WTC11 (cell line): ENCODE results near the gene KAT2B. TPM values are rescaled to one million over a fixed set of nuclear protein-coding genes. Genes with fewer than 3 reads are reported as not detected.
"Not testable (repeated sequence)": the region's sequence is repeated elsewhere in the genome, so short reads cannot be mapped to it uniquely, and the experiment has no call there.

Source experiments
- ATAC-seq: fragments of 200-7000 bp; cut with Tn5 transposase; 2 replicates; pipeline ENCODE4 v1.10.0; 2021; ENCODE audit warnings: mild to moderate bottlenecking, moderate library complexity
- CTCF ChIA-PET: fragments of 300-600 bp; sonication (Branson Sonifier 250); formaldehyde crosslinking; loops from one replicate; lab custom pipeline; 2021; ENCODE audit warnings: antibody characterized with exemption; lab: Charles Lee
- POLR2A ChIA-PET: fragments of 350-600 bp; sonication (Branson Sonifier 250); formaldehyde crosslinking; loops from one replicate; lab custom pipeline; 2021; ENCODE audit warnings: antibody characterized with exemption; lab: Charles Lee
- DNase-seq: peaks from one replicate; pipeline ENCODE4 v3.0.0; 2021; ENCODE audit warnings: low spot score
- H3K27ac Mint-ChIP-seq: 2 replicates; pipeline ENCODE4 v1.8.0; 2021; ENCODE audit warnings: mixed read lengths
- H3K27me3 Mint-ChIP-seq: 2 replicates; pipeline ENCODE4 v1.8.0; 2021; ENCODE audit warnings: low read depth, mild to moderate bottlenecking, moderate library complexity, mixed read lengths
- H3K36me3 Mint-ChIP-seq: 2 replicates; pipeline ENCODE4 v1.8.0; 2021; ENCODE audit warnings: mixed read lengths
- H3K4me1 Mint-ChIP-seq: 2 replicates; pipeline ENCODE4 v1.8.0; 2022; ENCODE audit warnings: mixed read lengths
- H3K4me3 Mint-ChIP-seq: 2 replicates; pipeline ENCODE4 v1.8.0; 2021; ENCODE audit warnings: mild to moderate bottlenecking, moderate library complexity, mixed read lengths
- H3K9me3 Mint-ChIP-seq: 2 replicates; pipeline ENCODE4 v1.8.0; 2021; ENCODE audit warnings: mixed read lengths
- ATF1 ChIP-seq: sonication (generic); formaldehyde crosslinking; IDR thresholded peaks from 2 replicates; pipeline ENCODE4 v1.8.1; 2023; ENCODE audit warnings: mild to moderate bottlenecking, moderate library complexity, missing genetic modification reagents
- CBFB ChIP-seq: sonication (generic); formaldehyde crosslinking; IDR thresholded peaks from 2 replicates; pipeline ENCODE4 v1.8.1; 2022; ENCODE audit warnings: mild to moderate bottlenecking, low read depth, missing genetic modification reagents
- GABPB1 ChIP-seq: sonication (generic); formaldehyde crosslinking; IDR thresholded peaks from 2 replicates; pipeline ENCODE4 v1.8.1; 2023; ENCODE audit warnings: mild to moderate bottlenecking, missing genetic modification reagents
- JUN ChIP-seq: sonication (generic); formaldehyde crosslinking; IDR thresholded peaks from 2 replicates; pipeline ENCODE4 v1.8.0; 2023; ENCODE audit warnings: mild to moderate bottlenecking, missing genetic modification reagents
- MXD4 ChIP-seq: fragments of 250-450 bp; sonication (Bioruptor Pico); IDR thresholded peaks from 2 replicates; pipeline ENCODE4 v1.8.0; 2021; ENCODE audit warnings: mild to moderate bottlenecking, moderate library complexity, borderline replicate concordance
- MYBL2 ChIP-seq: sonication (generic); formaldehyde crosslinking; IDR thresholded peaks from 2 replicates; pipeline ENCODE4 v1.8.1; 2023; ENCODE audit warnings: mild to moderate bottlenecking, moderate library complexity, missing genetic modification reagents
- NFE2L1 ChIP-seq: sonication (generic); formaldehyde crosslinking; IDR thresholded peaks from 2 replicates; pipeline ENCODE4 v1.8.1; 2023; ENCODE audit warnings: missing genetic modification reagents
- PRRX2 ChIP-seq: fragments of 250-450 bp; sonication (Bioruptor Pico); IDR thresholded peaks from 2 replicates; pipeline ENCODE4 v1.8.0; 2021; ENCODE audit warnings: mild to moderate bottlenecking
- SOX15 ChIP-seq: fragments of 250-450 bp; sonication (Bioruptor Pico); IDR thresholded peaks from 2 replicates; pipeline ENCODE4 v1.9.0; 2021; ENCODE audit warnings: mild to moderate bottlenecking
- SP1 ChIP-seq: sonication (generic); formaldehyde crosslinking; conservative IDR thresholded peaks from 2 replicates; pipeline ENCODE4 v1.8.1; 2022; ENCODE audit warnings: missing genetic modification reagents
- TEAD1 ChIP-seq: sonication (generic); formaldehyde crosslinking; IDR thresholded peaks from 2 replicates; pipeline ENCODE4 v1.8.0; 2022; ENCODE audit warnings: mild to moderate bottlenecking, missing genetic modification reagents
- TEAD4 ChIP-seq: sonication (generic); formaldehyde crosslinking; IDR thresholded peaks from 2 replicates; pipeline ENCODE4 v1.8.0; 2022; ENCODE audit warnings: mild to moderate bottlenecking, missing genetic modification reagents
- ZNF121 ChIP-seq: sonication (generic); formaldehyde crosslinking; IDR thresholded peaks from 2 replicates; pipeline ENCODE4 v1.8.0; 2023; ENCODE audit warnings: missing genetic modification reagents
- ZNF263 ChIP-seq: sonication (generic); formaldehyde crosslinking; IDR thresholded peaks from 2 replicates; pipeline ENCODE4 v1.8.1; 2022; ENCODE audit warnings: low read depth, mild to moderate bottlenecking, moderate library complexity, missing genetic modification reagents
- ZNF423 ChIP-seq: fragments of 250-450 bp; sonication (Bioruptor Pico); IDR thresholded peaks from 2 replicates; pipeline ENCODE4 v2.1.2; 2022; ENCODE audit warnings: mild to moderate bottlenecking, moderate library complexity
- total RNA-seq: library from RNA; stranded (reverse); gene quantifications from 3 replicates; pipeline ENCODE4 v1.2.3, GENCODE V29; 2021
- TF ChIP-seq, protein P1 (sequence below): sonication (generic); formaldehyde crosslinking; IDR thresholded peaks from 2 replicates; pipeline ENCODE4 v1.8.0; 2023; ENCODE audit warnings: mild to moderate bottlenecking, missing genetic modification reagents
- TF ChIP-seq, protein P2 (sequence below): sonication (generic); formaldehyde crosslinking; IDR thresholded peaks from 2 replicates; pipeline ENCODE4 v1.8.1; 2023; ENCODE audit warnings: mild to moderate bottlenecking, missing genetic modification reagents, moderate library complexity
- TF ChIP-seq, protein P3 (sequence below): fragments of 250-450 bp; sonication (Bioruptor Pico); IDR thresholded peaks from 2 replicates; pipeline ENCODE4 v1.9.0; 2021; ENCODE audit warnings: moderate library complexity, mild to moderate bottlenecking, inconsistent platforms, borderline replicate concordance
- TF ChIP-seq, protein P4 (sequence below): fragments of 250-450 bp; sonication (Bioruptor Pico); IDR thresholded peaks from 2 replicates; pipeline ENCODE4 v1.9.0; 2021; ENCODE audit warnings: mild to moderate bottlenecking
- TF ChIP-seq, protein P5 (sequence below): fragments of 250-450 bp; sonication (Bioruptor Pico); IDR thresholded peaks from 2 replicates; pipeline ENCODE4 v2.1.2; 2022; ENCODE audit warnings: mild to moderate bottlenecking, moderate library complexity

Gene KAT2B
- total RNA-seq, 1 experiment from 2014 or later = 2.7 TPM

DNA sequence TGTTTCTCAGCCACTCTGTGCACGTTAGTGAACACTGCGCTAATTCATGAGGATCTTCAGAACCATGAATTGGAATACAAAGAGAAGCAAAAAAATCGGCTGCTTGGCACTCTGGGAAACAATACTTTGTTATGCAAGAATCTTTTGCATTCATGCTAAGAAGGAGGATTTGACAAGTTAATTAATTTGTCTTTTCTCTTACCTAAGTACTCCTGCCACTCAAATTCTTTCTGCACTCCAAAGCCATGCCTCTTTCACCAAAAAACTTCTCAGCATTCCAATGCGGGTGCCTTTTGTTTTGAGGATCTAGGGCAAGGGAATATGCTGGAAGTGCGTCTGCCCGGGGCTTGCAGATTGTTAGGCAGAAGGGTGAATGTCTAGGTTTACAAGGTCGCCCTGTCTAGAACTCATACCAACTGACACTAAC lies 11.3 kb upstream of the KAT2B start (continued):
- TF ChIP-seq, protein P1, sequence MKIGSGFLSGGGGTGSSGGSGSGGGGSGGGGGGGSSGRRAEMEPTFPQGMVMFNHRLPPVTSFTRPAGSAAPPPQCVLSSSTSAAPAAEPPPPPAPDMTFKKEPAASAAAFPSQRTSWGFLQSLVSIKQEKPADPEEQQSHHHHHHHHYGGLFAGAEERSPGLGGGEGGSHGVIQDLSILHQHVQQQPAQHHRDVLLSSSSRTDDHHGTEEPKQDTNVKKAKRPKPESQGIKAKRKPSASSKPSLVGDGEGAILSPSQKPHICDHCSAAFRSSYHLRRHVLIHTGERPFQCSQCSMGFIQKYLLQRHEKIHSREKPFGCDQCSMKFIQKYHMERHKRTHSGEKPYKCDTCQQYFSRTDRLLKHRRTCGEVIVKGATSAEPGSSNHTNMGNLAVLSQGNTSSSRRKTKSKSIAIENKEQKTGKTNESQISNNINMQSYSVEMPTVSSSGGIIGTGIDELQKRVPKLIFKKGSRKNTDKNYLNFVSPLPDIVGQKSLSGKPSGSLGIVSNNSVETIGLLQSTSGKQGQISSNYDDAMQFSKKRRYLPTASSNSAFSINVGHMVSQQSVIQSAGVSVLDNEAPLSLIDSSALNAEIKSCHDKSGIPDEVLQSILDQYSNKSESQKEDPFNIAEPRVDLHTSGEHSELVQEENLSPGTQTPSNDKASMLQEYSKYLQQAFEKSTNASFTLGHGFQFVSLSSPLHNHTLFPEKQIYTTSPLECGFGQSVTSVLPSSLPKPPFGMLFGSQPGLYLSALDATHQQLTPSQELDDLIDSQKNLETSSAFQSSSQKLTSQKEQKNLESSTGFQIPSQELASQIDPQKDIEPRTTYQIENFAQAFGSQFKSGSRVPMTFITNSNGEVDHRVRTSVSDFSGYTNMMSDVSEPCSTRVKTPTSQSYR (CRISPR knock-in tag) = no peak
- TF ChIP-seq ZNF423 = no peak

DNA sequence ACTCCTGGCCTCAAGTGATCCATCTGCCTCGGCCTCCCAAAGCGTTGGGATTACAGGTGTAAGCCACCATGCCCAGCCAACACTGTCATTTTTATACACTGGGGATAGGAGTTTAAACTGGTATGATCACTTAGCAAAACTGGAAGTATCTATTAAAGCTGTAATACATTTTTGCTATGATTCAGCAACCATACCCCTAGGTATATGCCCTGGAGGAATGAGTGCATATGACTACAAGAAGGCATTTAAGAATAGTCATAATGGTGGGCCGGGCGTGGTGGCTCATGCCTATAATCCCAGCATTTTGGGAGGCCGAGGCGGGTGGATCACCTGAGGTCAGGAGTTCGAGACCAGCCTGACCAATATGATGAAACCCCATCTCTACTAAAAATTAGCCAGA lies 8.3 kb upstream of the KAT2B start:
- POLR2A ChIA-PET, CTCF ChIA-PET, ATAC-seq, H3K4me1 Mint-ChIP-seq, H3K4me3 Mint-ChIP-seq, H3K27ac Mint-ChIP-seq, DNase-seq, H3K36me3 Mint-ChIP-seq, H3K27me3 Mint-ChIP-seq, H3K9me3 Mint-ChIP-seq: not testable (repeated sequence)

DNA sequence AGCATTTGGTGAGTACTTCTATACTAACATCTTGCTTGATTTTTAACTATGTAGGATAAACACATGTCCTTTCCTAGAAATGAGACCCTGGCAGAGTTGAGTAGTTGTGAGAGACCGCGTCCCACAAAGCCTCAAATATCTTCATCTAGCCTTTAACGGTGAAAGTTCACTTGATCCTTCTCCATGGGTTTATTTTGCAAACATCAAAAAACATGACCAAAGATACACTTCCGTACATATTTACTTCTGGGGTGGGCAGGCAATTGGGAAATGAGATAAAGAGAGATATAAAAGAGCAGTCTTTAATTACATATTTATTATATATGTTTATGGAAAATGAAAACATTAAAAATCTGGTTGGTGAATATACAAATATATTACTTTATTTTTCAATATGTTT lies 5.2 kb upstream of the KAT2B start:
- ChIA-PET POLR2A (no interaction called here), CTCF (no interaction called here)
- Mint-ChIP-seq H3K4me1 (peaks cover 10% of the 10 kb centered on the region), H3K27me3 (peaks cover 13% of the 10 kb centered on the region), H3K36me3 (no peaks in the 10 kb centered on the region), H3K27ac (no peak overlapping the region), H3K4me3 (no peak overlapping the region), H3K9me3 (no peaks in the 10 kb centered on the region)
- TF ChIP-seq ZNF263 (CRISPR knock-in tag) (no peak), CBFB (no peak), NFE2L1 (CRISPR knock-in tag) (no peak), TEAD1 (CRISPR knock-in tag) (no peak), JUN (CRISPR knock-in tag) (no peak), SP1 (CRISPR knock-in tag) (no peak), GABPB1 (CRISPR knock-in tag) (no peak), ZNF121 (CRISPR knock-in tag) (no peak), ZNF423 (no peak), PRRX2 (CRISPR knock-in tag) (no peak), MXD4 (CRISPR knock-in tag) (no peak), TEAD4 (CRISPR knock-in tag) (no peak), ATF1 (no peak), SOX15 (CRISPR knock-in tag) (no peak), MYBL2 (CRISPR knock-in tag) (no peak)
- TF ChIP-seq, protein P2, sequence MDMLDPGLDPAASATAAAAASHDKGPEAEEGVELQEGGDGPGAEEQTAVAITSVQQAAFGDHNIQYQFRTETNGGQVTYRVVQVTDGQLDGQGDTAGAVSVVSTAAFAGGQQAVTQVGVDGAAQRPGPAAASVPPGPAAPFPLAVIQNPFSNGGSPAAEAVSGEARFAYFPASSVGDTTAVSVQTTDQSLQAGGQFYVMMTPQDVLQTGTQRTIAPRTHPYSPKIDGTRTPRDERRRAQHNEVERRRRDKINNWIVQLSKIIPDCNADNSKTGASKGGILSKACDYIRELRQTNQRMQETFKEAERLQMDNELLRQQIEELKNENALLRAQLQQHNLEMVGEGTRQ (CRISPR knock-in tag) = no peak
- TF ChIP-seq, protein P3, sequence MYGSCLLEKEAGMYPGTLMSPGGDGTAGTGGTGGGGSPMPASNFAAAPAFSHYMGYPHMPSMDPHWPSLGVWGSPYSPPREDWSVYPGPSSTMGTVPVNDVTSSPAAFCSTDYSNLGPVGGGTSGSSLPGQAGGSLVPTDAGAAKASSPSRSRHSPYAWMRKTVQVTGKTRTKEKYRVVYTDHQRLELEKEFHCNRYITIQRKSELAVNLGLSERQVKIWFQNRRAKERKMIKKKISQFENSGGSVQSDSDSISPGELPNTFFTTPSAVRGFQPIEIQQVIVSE (CRISPR knock-in tag) = no peak
- TF ChIP-seq, protein P4, sequence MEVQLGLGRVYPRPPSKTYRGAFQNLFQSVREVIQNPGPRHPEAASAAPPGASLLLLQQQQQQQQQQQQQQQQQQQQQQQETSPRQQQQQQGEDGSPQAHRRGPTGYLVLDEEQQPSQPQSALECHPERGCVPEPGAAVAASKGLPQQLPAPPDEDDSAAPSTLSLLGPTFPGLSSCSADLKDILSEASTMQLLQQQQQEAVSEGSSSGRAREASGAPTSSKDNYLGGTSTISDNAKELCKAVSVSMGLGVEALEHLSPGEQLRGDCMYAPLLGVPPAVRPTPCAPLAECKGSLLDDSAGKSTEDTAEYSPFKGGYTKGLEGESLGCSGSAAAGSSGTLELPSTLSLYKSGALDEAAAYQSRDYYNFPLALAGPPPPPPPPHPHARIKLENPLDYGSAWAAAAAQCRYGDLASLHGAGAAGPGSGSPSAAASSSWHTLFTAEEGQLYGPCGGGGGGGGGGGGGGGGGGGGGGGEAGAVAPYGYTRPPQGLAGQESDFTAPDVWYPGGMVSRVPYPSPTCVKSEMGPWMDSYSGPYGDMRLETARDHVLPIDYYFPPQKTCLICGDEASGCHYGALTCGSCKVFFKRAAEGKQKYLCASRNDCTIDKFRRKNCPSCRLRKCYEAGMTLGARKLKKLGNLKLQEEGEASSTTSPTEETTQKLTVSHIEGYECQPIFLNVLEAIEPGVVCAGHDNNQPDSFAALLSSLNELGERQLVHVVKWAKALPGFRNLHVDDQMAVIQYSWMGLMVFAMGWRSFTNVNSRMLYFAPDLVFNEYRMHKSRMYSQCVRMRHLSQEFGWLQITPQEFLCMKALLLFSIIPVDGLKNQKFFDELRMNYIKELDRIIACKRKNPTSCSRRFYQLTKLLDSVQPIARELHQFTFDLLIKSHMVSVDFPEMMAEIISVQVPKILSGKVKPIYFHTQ (CRISPR knock-in tag) = no peak
- TF ChIP-seq, protein P5, sequence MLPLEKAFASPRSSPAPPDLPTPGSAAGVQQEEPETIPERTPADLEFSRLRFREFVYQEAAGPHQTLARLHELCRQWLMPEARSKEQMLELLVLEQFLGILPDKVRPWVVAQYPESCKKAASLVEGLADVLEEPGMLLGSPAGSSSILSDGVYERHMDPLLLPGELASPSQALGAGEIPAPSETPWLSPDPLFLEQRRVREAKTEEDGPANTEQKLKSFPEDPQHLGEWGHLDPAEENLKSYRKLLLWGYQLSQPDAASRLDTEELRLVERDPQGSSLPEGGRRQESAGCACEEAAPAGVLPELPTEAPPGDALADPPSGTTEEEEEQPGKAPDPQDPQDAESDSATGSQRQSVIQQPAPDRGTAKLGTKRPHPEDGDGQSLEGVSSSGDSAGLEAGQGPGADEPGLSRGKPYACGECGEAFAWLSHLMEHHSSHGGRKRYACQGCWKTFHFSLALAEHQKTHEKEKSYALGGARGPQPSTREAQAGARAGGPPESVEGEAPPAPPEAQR (CRISPR knock-in tag) = no peak
- no peak for DNase-seq
- no peak for ATAC-seq
